ENCODE measurements around the gene ABHD8.

DNA sequence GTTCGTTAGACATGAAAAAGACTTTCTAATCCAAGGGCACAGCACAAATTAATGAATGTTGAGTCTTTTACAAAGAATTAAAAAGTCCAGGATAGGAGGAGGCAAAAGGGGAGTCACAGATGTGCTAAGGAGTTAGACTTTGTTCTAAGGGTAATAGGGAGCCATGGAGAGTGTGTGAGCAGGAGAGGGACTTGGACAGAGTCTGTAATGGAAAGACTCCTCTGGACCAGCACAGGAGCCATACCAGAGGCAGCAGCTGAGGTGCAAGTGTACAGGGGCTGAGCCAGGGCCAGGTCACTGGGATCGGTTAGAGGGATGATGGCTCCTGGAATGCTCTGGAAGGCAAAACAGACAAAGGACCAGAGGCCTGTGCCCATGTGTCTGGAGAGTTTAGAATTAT lies 44.7 kb upstream of the ABHD8 start:
- TF ChIP-seq, protein P1, sequence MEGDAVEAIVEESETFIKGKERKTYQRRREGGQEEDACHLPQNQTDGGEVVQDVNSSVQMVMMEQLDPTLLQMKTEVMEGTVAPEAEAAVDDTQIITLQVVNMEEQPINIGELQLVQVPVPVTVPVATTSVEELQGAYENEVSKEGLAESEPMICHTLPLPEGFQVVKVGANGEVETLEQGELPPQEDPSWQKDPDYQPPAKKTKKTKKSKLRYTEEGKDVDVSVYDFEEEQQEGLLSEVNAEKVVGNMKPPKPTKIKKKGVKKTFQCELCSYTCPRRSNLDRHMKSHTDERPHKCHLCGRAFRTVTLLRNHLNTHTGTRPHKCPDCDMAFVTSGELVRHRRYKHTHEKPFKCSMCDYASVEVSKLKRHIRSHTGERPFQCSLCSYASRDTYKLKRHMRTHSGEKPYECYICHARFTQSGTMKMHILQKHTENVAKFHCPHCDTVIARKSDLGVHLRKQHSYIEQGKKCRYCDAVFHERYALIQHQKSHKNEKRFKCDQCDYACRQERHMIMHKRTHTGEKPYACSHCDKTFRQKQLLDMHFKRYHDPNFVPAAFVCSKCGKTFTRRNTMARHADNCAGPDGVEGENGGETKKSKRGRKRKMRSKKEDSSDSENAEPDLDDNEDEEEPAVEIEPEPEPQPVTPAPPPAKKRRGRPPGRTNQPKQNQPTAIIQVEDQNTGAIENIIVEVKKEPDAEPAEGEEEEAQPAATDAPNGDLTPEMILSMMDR (conservative IDR thresholded peaks at IDR 0.05 in 1 of 2, IDR thresholded peaks at IDR 0.05 in 1 of 2; ENCODE audit: low read depth in 1 of 2, low read length in 2 of 2) = no peak
- no peak for TF ChIP-seq EZH2 (IDR thresholded peaks at IDR 0.05; ENCODE audit: low read length, missing control alignments)
